ENCODE measurements around the gene SLC38A10. TPM values are rescaled to one million over a fixed set of nuclear protein-coding genes. Genes with fewer than 3 reads are reported as not detected.

Gene SLC38A10
- total and polyA plus RNA-seq, 2 experiments from 2014 or later, result 94.4 to 131 TPM

- Histone ChIP-seq H3K27ac (no peak overlapping the region), H3K27me3 (no peaks in the 10 kb centered on the region), H3K36me3 (no peaks in the 10 kb centered on the region), H3K4me1 (ENCODE audit: low read depth) (no peaks in the 10 kb centered on the region), H3K9me3 (ENCODE audit: low read depth) (no peaks in the 10 kb centered on the region), H3K4me3 (no peak overlapping the region)
- no peak for TF ChIP-seq CTCF (IDR thresholded peaks at IDR 0.05; ENCODE audit: low read depth, low read length)
- no peak for DNase-seq (ENCODE audit: low read depth in 1 of 2, low spot score in 1 of 2)
Measured at GRCh38 chr17:81217491-81217890, 77.6 kb downstream of the SLC38A10 start.

- no peak for TF ChIP-seq CTCF (IDR thresholded peaks at IDR 0.05; ENCODE audit: low read depth, low read length)
- Histone ChIP-seq H3K9me3 (ENCODE audit: low read depth) (no peaks in the 10 kb centered on the region), H3K4me3 (no peak overlapping the region)
Measured at GRCh38 chr17:81213978-81214377, 81.1 kb downstream of the SLC38A10 start.

GRCh38 chr17:81212365-81212764 lies 82.7 kb downstream of the SLC38A10 start:
- H3K27me3 ChIP-seq, result no peaks in the 10 kb centered on the region
- H3K27ac ChIP-seq, result no peak overlapping the region
- no peak for TF ChIP-seq CTCF (IDR thresholded peaks at IDR 0.05; ENCODE audit: low read depth, low read length)
- no peaks in the 10 kb centered on the region for H3K9me3 ChIP-seq (ENCODE audit: low read depth)
- no peak overlapping the region for H3K4me3 ChIP-seq
- H3K36me3 ChIP-seq, result no peaks in the 10 kb centered on the region
- H3K4me1 ChIP-seq (ENCODE audit: low read depth), result no peaks in the 10 kb centered on the region
- DNase-seq (ENCODE audit: low read depth in 1 of 2, low spot score in 1 of 2), result no peak

More at GRCh38 chr17:81213978-81214377, 81.1 kb downstream of the SLC38A10 start:
- H3K27me3 ChIP-seq, result no peaks in the 10 kb centered on the region
- H3K27ac ChIP-seq, result no peak overlapping the region
- DNase-seq (ENCODE audit: low read depth in 1 of 2, low spot score in 1 of 2), result no peak
- no peaks in the 10 kb centered on the region for H3K36me3 ChIP-seq
- H3K4me1 ChIP-seq (ENCODE audit: low read depth), result no peaks in the 10 kb centered on the region

- no peaks in the 10 kb centered on the region for H3K9me3 ChIP-seq (ENCODE audit: low read depth)
- no peaks in the 10 kb centered on the region for H3K27me3 ChIP-seq
- TF ChIP-seq CTCF (IDR thresholded peaks at IDR 0.05; ENCODE audit: low read depth, low read length), result no peak
- no peak overlapping the region for H3K4me3 ChIP-seq
- H3K27ac ChIP-seq, result no peak overlapping the region
- H3K36me3 ChIP-seq, result no peaks in the 10 kb centered on the region
- H3K4me1 ChIP-seq (ENCODE audit: low read depth), result no peaks in the 10 kb centered on the region
- DNase-seq (ENCODE audit: low read depth in 1 of 2, low spot score in 1 of 2), result no peak
Measured at GRCh38 chr17:81210868-81211267, 84.2 kb downstream of the SLC38A10 start.

- no peaks in the 10 kb centered on the region for H3K36me3 ChIP-seq
- H3K27ac ChIP-seq, result no peak overlapping the region
- no peak overlapping the region for H3K4me3 ChIP-seq
- no peak for DNase-seq (ENCODE audit: low read depth in 1 of 2, low spot score in 1 of 2)
- no peak for TF ChIP-seq CTCF (IDR thresholded peaks at IDR 0.05; ENCODE audit: low read depth, low read length)
- H3K9me3 ChIP-seq (ENCODE audit: low read depth), result no peaks in the 10 kb centered on the region
- no peaks in the 10 kb centered on the region for H3K4me1 ChIP-seq (ENCODE audit: low read depth)
- no peaks in the 10 kb centered on the region for H3K27me3 ChIP-seq
Measured at GRCh38 chr17:81210466-81210865, 84.6 kb downstream of the SLC38A10 start.

- Histone ChIP-seq H3K36me3 (no peaks in the 10 kb centered on the region), H3K4me1 (ENCODE audit: low read depth) (no peaks in the 10 kb centered on the region), H3K4me3 (no peak overlapping the region), H3K9me3 (ENCODE audit: low read depth) (no peaks in the 10 kb centered on the region), H3K27me3 (no peaks in the 10 kb centered on the region), H3K27ac (no peak overlapping the region)
- TF ChIP-seq CTCF (IDR thresholded peaks at IDR 0.05; ENCODE audit: low read depth, low read length), result no peak
- no peak for DNase-seq (ENCODE audit: low read depth in 1 of 2, low spot score in 1 of 2)
Measured at GRCh38 chr17:81209141-81209540, 86.0 kb downstream of the SLC38A10 start.
